ENCODE results near the gene SLC6A17.
A peak's percentile ranks its signal among the peaks of the same experiment; 100 is the strongest.

The SLC6A17 gene

DNA sequence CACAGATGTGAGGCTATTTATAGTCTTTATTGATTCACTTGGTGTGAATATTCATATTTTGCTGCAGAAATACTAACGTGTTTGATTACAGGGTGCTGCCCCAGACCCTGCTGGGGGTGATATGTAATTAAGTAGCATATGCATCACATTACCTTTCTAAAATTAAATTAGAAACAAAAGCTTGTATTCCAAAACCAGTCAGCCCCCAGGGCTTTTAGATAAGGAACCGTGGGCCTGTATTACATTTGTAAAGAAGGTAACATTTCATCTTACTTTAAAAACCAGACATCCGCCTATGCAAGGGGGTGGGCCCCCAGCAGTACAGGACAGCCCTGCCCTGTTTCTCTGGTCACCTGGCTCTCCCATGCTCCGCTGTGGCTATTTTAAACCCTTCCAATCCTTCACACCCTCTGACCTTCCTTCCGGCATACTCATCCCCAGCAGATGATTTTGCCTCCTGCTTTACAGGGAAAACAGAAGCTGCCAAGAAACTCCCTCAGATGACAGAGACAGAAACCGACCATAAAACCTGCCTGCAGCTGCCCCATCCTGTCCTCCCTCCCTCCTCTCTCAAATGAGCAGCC lies 37.8 kb downstream of the SLC6A17 start:
- TF ChIP-seq RAD21 (IDR thresholded peaks at IDR 0.05; ENCODE audit: low read depth) (no peak), TEAD4 (IDR thresholded peaks at IDR 0.05) (no peak), ZBTB7A (IDR thresholded peaks at IDR 0.05; ENCODE audit: low read depth) (no peak), EP300 (IDR thresholded peaks at IDR 0.05; ENCODE audit: borderline replicate concordance) (no peak), CEBPB (IDR thresholded peaks at IDR 0.05) (no peak)

DNA sequence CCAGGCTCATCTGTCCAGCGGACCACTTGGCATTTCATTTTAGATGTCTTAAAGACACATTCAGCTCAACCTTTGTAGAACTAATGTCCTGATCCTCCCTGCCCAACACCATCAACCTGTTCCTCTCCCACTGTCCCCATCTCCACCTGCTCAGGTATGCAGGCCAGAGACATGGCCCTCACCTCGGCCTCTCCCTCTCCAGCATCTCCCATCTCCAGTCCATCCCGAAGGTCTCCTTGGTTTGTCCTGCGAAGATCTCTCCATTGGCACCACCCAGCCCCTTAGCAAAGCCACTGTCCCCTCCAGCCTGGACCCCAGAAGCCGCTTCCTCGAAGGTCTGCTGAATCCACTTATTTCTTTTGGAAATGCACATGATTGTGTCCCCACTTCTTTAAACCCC lies 38.9 kb downstream of the SLC6A17 start:
- no peak for TF ChIP-seq YY1 (IDR thresholded peaks at IDR 0.05; ENCODE audit: low read depth)
- no peak for TF ChIP-seq NFIC (IDR thresholded peaks at IDR 0.05)
- no peak for TF ChIP-seq TEAD4 (IDR thresholded peaks at IDR 0.05)
- TF ChIP-seq CEBPB (IDR thresholded peaks at IDR 0.05) = no peak
- no peak for TF ChIP-seq EP300 (IDR thresholded peaks at IDR 0.05; ENCODE audit: borderline replicate concordance)
- TF ChIP-seq, protein P1, sequence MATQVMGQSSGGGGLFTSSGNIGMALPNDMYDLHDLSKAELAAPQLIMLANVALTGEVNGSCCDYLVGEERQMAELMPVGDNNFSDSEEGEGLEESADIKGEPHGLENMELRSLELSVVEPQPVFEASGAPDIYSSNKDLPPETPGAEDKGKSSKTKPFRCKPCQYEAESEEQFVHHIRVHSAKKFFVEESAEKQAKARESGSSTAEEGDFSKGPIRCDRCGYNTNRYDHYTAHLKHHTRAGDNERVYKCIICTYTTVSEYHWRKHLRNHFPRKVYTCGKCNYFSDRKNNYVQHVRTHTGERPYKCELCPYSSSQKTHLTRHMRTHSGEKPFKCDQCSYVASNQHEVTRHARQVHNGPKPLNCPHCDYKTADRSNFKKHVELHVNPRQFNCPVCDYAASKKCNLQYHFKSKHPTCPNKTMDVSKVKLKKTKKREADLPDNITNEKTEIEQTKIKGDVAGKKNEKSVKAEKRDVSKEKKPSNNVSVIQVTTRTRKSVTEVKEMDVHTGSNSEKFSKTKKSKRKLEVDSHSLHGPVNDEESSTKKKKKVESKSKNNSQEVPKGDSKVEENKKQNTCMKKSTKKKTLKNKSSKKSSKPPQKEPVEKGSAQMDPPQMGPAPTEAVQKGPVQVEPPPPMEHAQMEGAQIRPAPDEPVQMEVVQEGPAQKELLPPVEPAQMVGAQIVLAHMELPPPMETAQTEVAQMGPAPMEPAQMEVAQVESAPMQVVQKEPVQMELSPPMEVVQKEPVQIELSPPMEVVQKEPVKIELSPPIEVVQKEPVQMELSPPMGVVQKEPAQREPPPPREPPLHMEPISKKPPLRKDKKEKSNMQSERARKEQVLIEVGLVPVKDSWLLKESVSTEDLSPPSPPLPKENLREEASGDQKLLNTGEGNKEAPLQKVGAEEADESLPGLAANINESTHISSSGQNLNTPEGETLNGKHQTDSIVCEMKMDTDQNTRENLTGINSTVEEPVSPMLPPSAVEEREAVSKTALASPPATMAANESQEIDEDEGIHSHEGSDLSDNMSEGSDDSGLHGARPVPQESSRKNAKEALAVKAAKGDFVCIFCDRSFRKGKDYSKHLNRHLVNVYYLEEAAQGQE (IDR thresholded peaks at IDR 0.05; ENCODE audit: low read depth) = no peak

DNA sequence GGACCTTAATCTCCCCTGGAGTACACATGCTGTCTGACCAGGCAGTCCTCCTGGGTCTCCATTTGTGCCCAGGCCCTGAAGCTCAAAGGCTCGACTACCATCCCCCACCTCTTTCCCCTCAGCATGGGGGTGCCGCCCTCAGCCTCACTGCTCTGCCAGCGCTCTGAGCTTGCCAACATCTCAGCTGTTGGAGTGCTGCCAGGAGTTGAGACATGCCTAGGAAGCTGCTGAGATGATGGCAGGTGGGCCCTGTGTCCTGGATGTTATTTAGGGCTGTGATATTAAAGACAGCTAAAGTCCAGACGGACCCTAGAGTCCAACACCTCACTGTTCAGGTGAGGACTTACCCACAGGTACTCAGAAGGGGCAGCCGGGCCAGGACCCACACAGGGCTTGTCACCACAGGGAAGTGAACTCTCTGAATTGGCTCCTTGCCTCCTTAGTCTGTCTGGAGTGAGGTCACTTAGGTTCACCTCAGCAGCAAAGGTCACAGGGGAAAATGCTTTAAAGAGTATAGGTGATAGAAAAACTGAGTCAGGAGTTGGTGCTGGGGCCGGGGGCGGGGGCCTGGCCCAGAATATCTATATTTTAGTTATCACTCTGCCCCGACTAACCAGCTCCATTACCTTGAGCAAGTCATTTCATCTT lies 40.1 kb downstream of the SLC6A17 start:
- TF ChIP-seq CEBPB (IDR thresholded peaks at IDR 0.05) (no peak), RAD21 (IDR thresholded peaks at IDR 0.05; ENCODE audit: low read depth) (no peak), NFIC (IDR thresholded peaks at IDR 0.05) (peak; percentile 79)

DNA sequence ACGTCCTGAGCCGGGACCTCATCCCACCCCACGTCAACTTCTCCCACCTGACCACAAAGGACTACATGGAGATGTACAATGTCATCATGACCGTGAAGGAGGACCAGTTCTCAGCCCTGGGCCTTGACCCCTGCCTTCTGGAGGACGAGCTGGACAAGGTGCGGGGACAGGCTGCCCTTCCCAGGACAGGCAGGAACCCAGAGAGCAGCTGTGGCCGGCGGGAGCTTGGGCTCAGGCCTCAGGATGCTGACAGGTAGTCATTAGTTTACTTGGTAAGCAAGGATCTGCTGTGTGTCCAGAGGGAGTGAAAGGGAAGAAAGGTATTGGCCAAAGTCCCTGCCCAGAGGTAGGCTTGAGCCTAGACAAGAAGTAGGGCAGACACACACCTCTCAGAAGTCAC lies 42.2 kb downstream of the SLC6A17 start:
- TF ChIP-seq NFIC (IDR thresholded peaks at IDR 0.05) (no peak), RAD21 (IDR thresholded peaks at IDR 0.05; ENCODE audit: low read depth) (no peak), TCF12 (IDR thresholded peaks at IDR 0.05; ENCODE audit: low read depth) (no peak), EP300 (IDR thresholded peaks at IDR 0.05; ENCODE audit: borderline replicate concordance) (no peak), YY1 (IDR thresholded peaks at IDR 0.05; ENCODE audit: low read depth) (no peak), TAF1 (IDR thresholded peaks at IDR 0.05; ENCODE audit: low read depth) (no peak), ZBTB7A (IDR thresholded peaks at IDR 0.05; ENCODE audit: low read depth) (no peak), EGR1 (IDR thresholded peaks at IDR 0.05) (no peak), CEBPB (IDR thresholded peaks at IDR 0.05) (no peak), FOXM1 (IDR thresholded peaks at IDR 0.05; ENCODE audit: borderline replicate concordance, low read depth) (no peak), CREB1 (IDR thresholded peaks at IDR 0.05; ENCODE audit: low read depth) (no peak), TEAD4 (IDR thresholded peaks at IDR 0.05) (no peak)
- TF ChIP-seq, protein P1 (IDR thresholded peaks at IDR 0.05; ENCODE audit: low read depth) = no peak
- TF ChIP-seq, protein P2, sequence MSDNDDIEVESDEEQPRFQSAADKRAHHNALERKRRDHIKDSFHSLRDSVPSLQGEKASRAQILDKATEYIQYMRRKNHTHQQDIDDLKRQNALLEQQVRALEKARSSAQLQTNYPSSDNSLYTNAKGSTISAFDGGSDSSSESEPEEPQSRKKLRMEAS (IDR thresholded peaks at IDR 0.05) = no peak
- TF ChIP-seq, protein P3, sequence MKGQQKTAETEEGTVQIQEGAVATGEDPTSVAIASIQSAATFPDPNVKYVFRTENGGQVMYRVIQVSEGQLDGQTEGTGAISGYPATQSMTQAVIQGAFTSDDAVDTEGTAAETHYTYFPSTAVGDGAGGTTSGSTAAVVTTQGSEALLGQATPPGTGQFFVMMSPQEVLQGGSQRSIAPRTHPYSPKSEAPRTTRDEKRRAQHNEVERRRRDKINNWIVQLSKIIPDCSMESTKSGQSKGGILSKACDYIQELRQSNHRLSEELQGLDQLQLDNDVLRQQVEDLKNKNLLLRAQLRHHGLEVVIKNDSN (IDR thresholded peaks at IDR 0.05) = no peak

DNA sequence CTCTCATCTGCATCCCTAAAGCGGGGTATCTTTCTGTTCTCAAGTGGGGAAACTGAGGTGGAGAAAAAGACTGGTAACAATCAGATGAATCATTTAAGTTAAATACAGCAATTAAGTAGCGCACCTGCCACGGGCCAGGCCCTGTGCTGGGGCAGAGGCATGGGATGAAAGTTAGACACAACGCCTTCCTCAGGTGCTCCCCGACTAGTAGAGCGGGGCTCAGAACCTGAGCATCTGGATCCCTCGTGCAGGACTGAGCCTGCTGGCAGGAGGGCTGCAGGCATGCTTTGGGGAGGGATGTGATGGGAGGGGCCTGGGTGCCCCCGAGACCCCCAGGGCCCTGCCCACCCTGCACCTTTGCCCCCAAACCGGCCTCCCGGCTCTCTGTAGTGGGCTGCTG lies 44.9 kb downstream of the SLC6A17 start:
- no peak for TF ChIP-seq NFIC (IDR thresholded peaks at IDR 0.05)
- TF ChIP-seq, protein P3 (IDR thresholded peaks at IDR 0.05) = no peak
- no peak for TF ChIP-seq TAF1 (IDR thresholded peaks at IDR 0.05; ENCODE audit: low read depth)

DNA sequence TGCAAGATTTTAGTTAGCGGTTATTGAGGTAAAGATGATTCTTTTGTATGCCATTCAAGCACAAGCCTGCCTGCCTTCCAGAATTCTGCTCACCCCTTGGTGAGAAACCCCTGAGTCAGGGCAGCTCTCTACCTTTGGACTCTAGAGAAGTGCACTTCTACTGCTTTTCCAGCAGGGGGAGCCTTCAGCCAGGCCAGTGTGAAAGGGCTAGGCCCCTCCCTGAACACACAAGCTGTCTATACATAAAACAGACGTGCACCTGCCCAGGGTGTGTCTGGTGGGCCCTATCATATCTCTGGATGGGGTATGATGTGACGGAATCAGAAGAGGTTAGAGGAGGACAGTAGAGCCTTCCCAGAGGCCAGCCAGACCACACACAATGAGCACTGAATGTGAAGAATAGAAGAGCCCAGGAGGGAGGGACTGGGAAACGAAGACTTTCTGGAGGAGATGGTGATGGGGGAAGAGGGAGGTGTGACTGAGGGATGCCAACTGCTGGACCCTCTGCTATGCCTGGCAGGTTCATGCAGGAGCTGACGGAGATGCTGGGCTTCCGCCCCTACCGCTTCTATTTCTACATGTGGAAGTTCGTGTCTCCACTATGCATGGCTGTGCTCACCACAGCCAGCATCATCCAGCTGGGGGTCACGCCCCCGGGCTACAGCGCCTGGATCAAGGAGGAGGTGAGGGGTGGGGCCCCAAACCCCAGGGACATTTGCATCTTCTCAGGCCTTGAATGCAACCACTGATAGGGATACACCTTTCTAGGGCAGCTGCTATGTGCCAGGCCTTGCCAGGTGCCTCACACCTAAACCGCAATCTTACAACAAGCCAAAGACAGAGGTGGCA lies 46.8 kb downstream of the SLC6A17 start:
- TF ChIP-seq RAD21 (IDR thresholded peaks at IDR 0.05; ENCODE audit: low read depth) (peak; percentile 74), TAF1 (IDR thresholded peaks at IDR 0.05; ENCODE audit: low read depth) (no peak)

Data from Ishikawa (cell line).